SH-SY5Y (cell line): Measurements from ENCODE around the gene SMYD3.

Experiments used
- GATA2 ChIP-seq: IDR thresholded peaks from 2 replicates; pipeline ENCODE4 v1.6.1; 2011; ENCODE audit warnings: mild to moderate bottlenecking, low read depth, low read length
- GATA3 ChIP-seq: IDR thresholded peaks from 2 replicates; pipeline ENCODE4 v1.6.1; 2011; ENCODE audit warnings: low read depth, mild to moderate bottlenecking, low read length, moderate library complexity

SMYD3 gene

DNA sequence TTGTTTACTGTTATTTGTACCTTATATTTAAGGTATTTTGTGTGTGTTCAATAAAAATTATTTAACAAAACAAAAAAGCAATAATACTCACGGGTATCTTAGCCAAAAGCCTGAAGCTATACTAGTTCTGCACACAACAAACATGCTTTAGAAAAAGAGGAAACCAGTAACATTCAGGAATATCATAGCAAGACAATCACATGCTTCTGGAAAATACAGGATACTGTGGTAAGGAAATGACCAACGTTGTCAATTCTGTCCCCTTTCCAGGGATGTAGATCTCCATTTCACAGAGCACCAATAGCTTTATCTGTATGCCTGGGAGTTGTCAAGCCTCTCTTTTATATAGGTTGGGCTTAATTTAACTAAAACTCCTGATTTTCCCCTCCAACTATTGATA is 288.4 kb downstream of the SMYD3 start:
- TF ChIP-seq GATA3 (no peak), GATA2 (no peak)

DNA sequence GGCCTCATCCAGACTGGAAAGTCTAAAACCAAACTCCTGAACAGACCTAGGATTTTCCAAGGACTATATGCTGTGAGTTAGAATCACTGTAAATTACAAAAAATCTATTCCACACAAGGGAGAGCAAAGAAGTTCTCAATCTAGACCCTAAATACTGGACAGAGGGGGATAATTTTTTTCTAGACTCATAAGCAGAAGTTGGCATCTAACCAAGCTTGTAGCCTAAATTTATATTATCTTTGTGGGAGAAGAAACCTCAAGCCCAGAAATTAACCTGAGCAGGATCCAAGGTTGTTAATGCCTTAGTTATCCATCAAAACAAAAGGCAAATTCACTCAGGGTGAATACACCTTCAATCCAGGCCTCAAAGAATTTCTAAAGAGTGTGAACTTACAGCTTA is 290.2 kb downstream of the SMYD3 start:
- TF ChIP-seq GATA2: no peak
- TF ChIP-seq GATA3: no peak

DNA sequence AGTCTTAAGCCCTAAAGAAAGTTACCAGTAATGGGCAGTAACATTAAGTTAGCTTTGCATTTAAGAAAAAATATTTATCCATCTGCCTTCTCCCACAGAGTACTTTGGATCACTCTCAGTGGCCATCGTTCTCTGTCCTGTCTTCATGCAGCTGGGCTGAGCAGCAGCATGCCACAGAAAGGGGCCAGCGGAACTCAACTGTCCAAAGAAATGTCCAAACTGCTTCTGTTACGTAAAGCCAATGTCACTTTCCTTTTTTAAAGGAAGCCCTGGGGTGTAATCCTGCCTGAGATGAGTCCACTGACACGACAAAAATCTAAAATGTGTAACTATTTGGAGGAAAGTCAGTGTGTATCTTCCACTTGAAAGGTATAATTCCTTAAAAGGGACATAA is 291.6 kb downstream of the SMYD3 start:
- TF ChIP-seq GATA3 (no peak), GATA2 (no peak)

GRCh38 chr1:246214708-246215509 is 292.2 kb downstream of the SMYD3 start:
- TF ChIP-seq GATA3 (no peak), GATA2 (peak; percentile 45; the same call in 1 of the 2 replicates)

DNA sequence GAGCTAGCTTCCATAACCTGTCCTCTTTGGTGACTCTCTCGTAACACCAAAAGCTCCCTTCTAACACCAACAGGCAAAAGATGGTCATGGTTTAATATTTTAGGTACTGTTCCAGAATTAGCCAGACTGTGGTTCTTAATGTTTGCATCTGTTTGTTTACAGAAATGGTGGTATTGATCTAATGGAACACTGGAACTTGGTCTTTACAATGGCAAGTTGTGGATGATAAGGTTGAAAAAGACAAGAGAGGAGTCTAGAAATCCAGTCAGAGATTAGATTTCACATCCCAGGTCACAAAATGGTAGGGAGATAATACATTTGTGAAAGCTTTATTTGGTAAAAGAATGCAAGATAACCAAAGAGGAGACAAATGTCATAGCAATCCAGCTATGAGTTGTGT is 293.1 kb downstream of the SMYD3 start:
- TF ChIP-seq GATA3 (no peak), GATA2 (no peak)

- TF ChIP-seq GATA2 (no peak), GATA3 (no peak)
Measured at GRCh38 chr1:246213502-246213901, 293.6 kb downstream of the SMYD3 start.

DNA sequence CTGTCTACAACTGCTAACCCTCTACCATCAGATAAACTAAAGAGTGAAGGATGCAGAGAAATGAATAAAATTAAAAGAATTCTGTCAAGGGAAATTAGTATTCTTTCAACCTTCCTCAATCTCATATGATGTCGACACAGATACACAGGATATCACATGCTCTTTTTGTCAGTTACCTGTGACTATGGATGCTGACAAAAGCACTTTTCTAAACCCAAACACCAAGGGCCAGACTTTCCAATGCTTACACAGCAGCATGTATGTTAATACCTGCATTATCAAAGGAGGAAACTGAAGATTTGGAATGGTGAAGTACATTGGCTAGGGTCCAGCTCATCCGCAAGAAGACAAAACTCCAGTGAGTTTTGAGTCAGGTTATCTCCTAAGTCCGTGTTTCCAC is 294.0 kb downstream of the SMYD3 start:
- TF ChIP-seq GATA2 (no peak), GATA3 (no peak)

DNA sequence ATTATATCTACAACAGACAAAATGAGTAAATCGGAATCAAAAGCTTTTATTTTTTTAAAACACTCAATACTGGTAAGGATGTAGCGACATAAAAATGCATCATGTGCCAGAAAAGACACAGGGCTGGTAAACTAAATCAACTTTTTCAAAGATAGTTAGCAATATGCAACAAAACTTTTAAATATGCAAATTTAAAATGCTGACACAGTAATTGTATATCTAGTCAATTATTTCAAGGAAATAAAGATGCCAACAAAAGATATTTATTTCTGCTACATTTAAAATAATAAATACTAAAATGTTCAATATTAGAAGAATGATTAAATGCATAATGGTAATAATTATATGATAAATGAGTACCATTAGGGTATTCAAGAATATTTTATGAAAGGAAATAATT is 295.1 kb downstream of the SMYD3 start:
- no peak for TF ChIP-seq GATA3
- no peak for TF ChIP-seq GATA2

- TF ChIP-seq GATA3: no peak
Measured at GRCh38 chr1:246210756-246211155, 296.3 kb downstream of the SMYD3 start.

GRCh38 chr1:246208105-246208504 is 299.0 kb downstream of the SMYD3 start:
- no peak for TF ChIP-seq GATA3
- TF ChIP-seq GATA2: no peak

DNA sequence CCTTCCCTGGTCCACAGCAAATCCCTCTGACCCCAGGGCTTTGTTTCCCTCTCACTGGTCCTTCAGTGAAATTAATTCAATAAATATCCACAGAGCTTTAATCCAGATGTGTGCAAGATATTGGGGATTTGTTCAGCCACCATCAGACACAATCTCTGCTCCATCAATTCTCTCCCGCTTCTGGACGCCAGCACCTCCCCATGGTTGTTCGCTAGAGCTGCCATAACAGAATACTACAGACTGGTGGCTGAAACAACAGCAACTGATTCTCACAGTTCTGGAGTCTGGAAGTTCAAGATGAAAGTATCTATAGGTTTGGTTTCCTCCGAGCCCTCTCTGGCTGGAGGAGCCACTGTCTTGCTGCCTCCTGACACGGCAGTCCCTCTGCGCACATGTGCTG is 303.9 kb downstream of the SMYD3 start:
- TF ChIP-seq GATA2: no peak
- TF ChIP-seq GATA3: no peak

GRCh38 chr1:246200738-246201137 is 306.3 kb downstream of the SMYD3 start:
- TF ChIP-seq GATA2 (no peak), GATA3 (no peak)

- TF ChIP-seq GATA3 (no peak), GATA2 (no peak)
Measured at GRCh38 chr1:246200225-246200624, 306.9 kb downstream of the SMYD3 start.

- TF ChIP-seq GATA3 (no peak), GATA2 (no peak)
Measured at GRCh38 chr1:246199086-246199645, 307.9 kb downstream of the SMYD3 start.

- TF ChIP-seq GATA2: no peak
- TF ChIP-seq GATA3: no peak
Measured at GRCh38 chr1:246198115-246198816, 308.8 kb downstream of the SMYD3 start.
